GM18873 (cell line): ENCODE measurements around the gene LRGUK.

Experiments
- ATAC-seq: cut with Tn5 transposase; IDR thresholded peaks from one replicate; pipeline ENCODE4 v1.9.1; 2021; ENCODE audit warnings: mild to moderate bottlenecking, moderate library complexity, moderate number of reproducible peaks; ENCODE audit not compliant: unreplicated experiment, low FRiP score

Gene LRGUK

GRCh38 chr7:134180376-134180775, 53.2 kb downstream of the LRGUK start:
- ATAC-seq = no peak

- no peak for ATAC-seq
Observed at GRCh38 chr7:134182078-134182477, 54.9 kb downstream of the LRGUK start.

DNA sequence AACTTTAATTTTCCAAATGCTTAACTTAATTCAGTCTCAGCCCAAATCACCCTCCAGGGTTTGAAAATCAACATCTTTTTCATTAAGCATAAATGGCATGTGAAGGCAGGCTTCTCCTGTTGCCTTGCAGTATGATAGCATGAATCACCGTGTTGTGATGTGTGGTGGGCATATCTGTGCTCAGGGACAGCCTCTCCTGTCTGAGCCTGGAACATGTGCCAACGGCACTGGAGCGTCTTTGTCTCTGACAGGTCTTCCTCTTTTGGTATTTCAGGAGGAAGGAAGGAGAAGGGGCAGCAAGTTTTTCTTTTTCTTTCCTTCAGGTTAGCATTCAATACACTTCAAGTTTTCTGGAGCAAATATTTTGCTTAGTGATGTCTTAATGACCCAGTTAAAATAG, 57.6 kb downstream of the LRGUK start:
- no peak for ATAC-seq

- no peak for ATAC-seq
Observed at GRCh38 chr7:134186027-134186426, 58.9 kb downstream of the LRGUK start.

- ATAC-seq = no peak
Observed at GRCh38 chr7:134186801-134187200, 59.7 kb downstream of the LRGUK start.

DNA sequence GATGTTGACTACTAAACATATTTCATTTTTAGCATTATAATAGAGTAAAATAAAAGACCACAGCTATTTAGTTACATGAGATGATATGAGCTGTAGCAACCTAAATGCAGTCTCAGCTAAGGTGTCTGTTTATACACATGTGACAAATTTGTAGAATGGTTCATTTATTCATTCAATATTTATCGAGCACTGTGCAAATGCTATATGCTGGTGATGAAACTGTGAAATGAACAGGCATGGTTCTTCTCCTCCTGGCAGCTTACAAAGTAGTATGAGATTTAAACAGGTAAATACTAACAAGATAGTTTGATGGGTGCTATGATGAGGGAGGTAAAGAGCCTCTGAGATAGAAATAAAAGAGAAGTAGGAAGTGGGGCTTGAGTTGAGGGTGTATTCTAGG, 60.8 kb downstream of the LRGUK start:
- no peak for ATAC-seq

- no peak for ATAC-seq
Observed at GRCh38 chr7:134188311-134188710, 61.2 kb downstream of the LRGUK start.

GRCh38 chr7:134189559-134189958, 62.4 kb downstream of the LRGUK start:
- no peak for ATAC-seq

GRCh38 chr7:134191876-134192275, 64.7 kb downstream of the LRGUK start:
- ATAC-seq = no peak

GRCh38 chr7:134193240-134193639, 66.1 kb downstream of the LRGUK start:
- no peak for ATAC-seq

- no peak for ATAC-seq
Observed at GRCh38 chr7:134195252-134195651, 68.1 kb downstream of the LRGUK start.

DNA sequence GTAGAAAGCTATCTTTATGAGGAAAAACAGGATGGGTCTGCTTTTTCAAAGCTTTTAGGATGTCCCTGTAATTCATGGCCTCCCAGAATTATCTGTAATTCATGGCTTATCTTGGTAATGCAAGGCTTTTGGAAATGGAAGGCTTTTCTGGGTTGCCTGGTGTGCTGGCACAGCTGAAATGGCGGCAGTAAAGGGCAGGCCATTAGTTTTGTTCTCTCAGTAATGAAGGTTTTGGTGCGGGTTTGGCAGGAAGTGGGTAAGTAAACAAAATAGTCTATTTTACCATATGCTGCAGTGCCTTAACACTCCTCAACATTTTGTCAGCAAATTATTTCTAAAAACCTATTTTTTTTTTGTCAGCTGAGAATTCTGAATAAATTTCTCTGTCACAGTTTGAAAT, 69.3 kb downstream of the LRGUK start:
- no peak for ATAC-seq

- no peak for ATAC-seq
Observed at GRCh38 chr7:134197345-134197744, 70.2 kb downstream of the LRGUK start.

- no peak for ATAC-seq
Observed at GRCh38 chr7:134200970-134201369, 73.8 kb downstream of the LRGUK start.

DNA sequence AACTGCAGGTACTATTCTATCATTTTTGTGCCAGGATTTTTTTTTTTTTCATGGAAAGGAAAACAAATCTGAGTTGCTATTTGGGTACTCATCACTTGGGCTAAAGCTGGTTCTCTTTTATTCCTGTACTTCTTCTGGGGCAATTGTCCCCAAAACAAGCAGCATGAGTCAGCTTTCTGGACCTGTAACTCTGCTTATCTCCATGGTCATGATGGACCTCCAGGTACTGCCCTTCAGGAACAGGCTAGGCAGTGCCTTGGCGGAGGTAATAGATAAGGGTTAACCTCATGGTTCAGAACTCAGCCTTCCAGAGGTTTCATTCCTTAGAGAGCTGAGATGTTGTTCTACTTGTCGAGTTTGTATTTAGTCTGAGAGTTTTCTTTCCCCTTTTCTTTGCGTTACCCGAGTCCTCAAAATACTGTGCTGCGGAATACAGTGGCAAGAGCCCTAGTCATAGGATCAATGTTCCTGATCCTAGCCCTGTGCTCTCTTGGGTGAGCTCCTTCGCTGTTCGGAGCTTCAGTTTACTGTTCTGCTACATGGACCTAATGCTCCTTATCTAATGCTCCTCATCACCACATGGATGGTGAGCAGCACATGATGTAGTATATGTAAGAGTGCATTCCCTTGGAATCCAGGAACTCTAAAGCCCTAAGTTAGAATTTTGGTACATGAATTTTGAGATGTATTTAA, 74.6 kb downstream of the LRGUK start:
- no peak for ATAC-seq

DNA sequence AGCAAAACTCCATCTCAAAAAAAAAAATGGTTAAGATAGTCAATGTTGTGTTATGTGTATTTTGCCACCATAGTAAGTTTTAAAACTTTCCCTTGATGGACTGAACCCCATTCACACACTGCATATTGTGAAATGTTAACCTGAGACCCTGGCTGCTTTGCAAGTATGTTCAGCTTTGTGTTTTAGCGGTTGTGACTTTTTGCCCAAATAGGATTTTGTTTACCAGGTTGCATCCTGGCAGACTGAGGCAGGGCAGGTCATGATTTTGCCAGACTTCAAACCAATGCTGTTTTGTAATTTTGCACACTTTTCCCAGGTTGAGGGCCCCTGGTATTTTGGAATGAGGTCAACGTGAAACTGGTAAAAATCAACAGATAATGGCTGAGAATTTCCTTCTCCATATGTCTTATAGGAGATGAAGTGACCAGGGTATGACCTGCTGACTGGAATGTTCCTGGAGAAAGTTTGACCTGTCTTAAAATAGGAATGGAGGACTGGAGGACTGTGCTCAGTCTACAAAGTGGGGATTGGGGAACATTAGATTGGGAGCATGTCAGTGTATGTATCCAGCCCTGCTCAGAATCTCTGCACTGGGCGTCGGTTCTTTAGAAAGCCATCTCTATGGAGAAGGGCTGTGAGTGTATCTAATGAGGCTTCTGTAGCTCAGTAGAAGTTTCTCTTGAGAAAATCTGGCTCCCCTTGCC, 76.2 kb downstream of the LRGUK start:
- ATAC-seq = no peak

DNA sequence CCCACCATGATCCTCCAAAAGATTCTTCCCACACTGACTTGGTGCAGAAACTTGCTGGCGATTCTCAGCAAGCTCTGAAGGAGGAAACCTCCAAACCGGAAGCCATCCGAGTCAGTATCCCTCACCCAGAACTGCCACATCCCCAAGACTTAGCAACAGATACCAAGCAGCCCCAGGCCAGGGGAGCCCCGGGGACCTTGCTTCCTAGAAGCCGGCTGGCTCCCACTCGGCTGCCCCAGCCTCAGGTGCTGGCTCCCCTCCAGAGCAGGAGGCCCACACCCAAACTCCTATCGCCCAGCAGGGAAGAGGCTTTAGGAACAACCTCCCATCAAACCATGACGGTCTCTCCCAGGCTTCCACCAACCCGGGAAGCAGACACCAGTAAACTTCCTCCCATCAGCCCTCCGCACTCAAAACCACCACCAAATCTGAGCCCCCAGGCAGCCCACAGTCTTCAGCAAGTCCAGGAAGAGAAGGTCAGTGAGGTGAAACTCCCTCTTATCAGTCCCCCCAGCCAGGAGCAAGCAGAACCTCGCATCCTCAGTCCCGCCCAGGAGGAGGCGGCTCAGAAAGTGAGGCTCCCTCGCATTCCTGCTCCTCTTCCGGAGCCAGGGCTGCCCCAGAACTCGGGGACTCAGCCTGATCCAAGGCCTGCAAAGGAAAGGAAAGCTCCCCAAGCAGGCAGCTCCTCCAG, 82.3 kb downstream of the LRGUK start:
- ATAC-seq = no peak

GRCh38 chr7:134210227-134210626, 83.1 kb downstream of the LRGUK start:
- no peak for ATAC-seq

GRCh38 chr7:134210976-134211663, 84.0 kb downstream of the LRGUK start:
- ATAC-seq = no peak

DNA sequence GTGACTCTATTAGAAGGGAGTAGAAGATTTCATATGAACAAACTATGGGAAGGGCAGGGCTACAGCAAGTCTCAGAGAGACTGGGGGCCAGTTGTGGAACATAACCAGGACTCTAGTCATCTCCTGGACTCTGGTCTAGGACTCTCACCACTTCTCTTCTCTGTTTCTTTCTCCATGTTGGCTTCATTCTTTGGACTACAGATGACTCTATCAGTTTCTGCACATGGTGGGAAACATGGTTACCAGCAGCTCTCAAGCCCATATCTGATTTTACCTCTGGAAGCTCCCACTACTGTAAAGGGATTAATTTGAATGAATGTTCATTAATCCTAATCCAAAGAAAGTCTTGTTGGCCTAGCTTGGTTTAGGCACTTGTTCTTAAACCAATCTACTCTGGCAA, 84.7 kb downstream of the LRGUK start:
- ATAC-seq = no peak
